Stimulated activated CD8-positive, alpha-beta memory T cell treated with anti-CD3 and anti-CD28 coated beads, Interleukin-12 subunit alpha, Interleukin-12 subunit beta, amount 100 ng/mL, for 4 hours (primary cell): Measurements from ENCODE around the gene SUFU.
"Not testable (repeated sequence)": the region's sequence is repeated elsewhere in the genome, so short reads cannot be mapped to it uniquely, and the experiment has no call there.

ENCODE experiments used
- DNase-seq: peaks from one replicate; pipeline ENCODE4 v3.0.0-alpha.2; 2020; ENCODE audit warnings: low read depth

SUFU gene

DNA sequence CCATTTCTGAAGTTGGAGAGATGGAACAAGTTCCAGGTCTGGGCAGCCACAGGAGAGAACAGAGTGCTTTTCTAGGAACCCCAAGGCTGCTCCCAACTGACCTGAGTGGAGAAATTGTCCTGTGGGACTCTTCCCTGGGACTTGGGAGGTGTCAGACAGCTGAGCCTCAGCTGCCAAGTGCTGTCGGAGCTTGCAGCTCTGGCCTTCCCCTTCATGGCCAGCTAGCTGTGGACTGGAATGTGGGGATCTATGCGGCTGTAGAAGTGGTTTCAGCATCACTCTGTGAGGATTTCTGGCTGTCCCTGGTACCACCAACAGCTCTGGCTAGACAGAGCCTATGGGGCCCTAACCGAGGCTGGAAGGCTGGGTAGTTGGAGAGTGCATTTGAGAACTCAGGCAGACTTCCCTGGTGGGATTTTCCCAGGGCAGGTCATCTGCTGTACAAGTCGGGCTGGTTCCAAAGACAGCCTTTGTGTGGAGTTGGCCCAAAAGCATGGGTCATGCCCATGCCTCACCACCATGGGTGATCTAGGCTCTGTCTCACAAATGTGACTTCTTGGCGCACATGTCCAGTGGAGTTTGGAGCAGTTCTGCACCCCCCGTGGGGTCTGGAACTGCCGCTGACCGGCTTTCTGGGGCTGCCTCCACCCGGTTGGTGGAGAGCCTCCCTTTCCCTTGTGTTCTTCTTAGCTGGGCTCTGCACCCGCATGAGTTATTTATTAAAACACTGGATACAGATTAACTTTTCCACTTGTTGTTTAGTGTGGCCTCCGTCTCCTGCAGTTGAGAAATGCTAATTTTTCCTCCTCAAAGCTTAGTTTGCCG lies 10.9 kb downstream of the SUFU start:
- DNase-seq, result no peak

DNA sequence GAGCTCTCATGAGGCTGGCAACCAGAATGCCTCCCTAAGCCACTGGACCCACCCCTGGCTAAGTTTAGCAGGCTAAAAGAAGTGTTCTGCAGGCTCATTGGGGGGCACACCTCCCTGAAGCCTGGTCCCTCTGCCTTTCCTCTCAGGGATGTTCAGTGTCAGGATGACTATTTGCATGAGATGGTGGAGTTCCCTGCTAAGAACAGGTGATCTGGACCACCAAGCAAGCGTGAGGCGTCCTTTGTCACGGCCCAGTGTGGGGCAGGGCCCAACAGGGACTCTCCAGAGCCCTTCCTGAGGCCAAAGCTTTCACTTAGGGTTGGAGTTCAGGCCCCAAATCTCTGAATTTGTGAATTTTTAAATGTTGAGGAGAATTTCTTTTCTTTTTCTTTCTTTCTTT lies 12.0 kb downstream of the SUFU start:
- no peak for DNase-seq

DNA sequence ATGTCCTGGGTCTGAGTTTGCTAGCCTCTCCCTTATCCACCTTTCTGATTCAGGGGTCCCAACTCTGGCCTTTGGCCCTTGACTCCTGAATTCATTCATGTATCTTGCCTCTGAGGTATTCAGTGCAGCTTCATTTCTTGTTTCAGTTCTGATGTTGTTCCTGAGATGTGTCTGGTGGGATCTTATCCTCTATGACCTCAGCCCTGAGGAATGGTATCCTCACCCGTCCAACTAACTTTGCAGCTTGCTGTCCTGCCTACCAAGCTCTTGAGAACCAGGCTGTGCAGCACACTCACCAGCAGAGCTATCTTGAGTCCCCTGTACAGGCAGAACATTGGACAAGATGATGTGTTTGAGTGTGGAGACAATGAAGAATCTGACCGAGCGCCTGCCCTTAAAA lies 13.8 kb downstream of the SUFU start:
- no peak for DNase-seq

DNA sequence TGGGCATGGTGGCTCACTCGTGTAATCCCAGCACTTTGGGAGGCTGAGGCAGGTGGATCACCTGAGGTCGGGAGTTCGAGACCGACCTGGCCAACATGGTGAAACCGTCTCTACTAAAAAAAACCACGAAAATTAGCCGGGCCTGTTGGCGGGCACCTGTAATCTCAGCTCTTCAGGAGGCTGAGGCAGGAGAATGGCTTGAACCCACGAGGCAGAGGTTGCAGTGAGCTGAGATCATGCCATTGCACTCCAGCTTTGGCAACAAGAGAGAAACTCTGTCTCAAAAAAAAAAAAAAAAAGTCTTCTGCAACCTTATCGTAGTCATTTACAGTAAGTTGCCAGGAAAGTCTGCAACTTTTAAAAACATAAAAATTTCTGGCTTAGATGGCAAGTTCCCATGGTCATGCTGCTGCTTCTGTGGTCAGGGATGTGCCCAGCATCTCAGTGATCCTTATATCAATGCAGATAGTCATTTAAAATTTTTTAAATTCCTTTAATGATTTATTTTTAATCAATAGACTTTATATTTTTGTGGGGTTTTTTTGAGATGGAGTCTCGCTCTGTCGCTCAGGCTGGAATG lies 15.6 kb downstream of the SUFU start:
- DNase-seq, result no peak

DNA sequence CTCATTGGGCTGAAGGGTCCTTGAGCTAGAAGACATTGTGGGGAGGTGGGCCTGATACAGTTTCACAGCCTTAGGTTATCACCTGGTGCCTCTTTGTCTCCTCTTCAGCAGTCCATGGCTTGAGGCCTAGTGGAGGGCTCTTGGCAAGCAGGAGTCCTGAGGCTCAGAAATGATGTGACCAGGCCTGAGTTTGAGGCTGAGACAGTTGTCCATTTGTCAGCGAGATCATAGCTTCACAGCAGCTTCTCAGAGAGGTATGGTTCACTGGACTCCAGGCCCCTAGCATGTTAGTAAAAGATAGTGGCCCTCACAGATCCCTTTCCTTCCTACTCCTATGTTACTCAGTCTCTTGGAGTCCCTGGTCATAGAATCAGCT lies 19.1 kb downstream of the SUFU start:
- no peak for DNase-seq

DNA sequence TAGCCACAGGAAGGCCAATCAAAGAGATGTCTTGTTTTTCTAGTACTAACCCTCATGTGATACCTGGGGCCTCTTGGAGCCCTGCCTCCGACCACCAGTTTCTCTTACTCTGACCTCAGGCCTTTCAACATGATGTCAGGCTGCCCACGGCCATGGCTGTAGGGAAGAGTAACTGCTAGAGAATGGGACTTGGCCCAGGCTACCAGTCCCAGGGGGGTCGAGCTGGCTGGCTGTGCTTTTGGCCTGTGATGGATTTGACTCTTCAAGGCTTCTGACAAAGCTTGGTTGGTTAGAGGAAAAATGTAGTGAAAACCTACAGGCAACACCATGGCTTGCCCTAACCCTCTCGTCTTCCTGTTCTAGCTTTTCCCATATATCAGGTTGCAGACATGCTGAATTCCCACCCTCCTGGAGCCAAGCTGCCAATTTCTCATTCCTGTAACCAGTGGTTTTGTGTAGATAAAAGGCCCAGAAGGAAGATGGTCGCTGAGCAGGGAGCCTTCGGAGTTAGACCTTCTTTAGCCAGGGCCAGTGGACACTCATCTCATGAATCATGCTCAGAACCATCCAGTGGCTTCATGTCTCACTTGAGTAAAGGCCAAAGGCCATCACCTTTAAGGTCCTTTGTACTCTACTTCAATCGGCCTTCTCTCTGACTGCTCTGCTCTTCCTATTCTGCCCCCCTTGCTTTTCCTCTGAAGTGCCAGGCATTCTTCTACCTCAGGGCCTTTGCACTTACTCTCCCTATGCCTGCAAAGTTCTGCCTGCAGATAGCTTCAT lies 19.7 kb downstream of the SUFU start:
- DNase-seq, result no peak

DNA sequence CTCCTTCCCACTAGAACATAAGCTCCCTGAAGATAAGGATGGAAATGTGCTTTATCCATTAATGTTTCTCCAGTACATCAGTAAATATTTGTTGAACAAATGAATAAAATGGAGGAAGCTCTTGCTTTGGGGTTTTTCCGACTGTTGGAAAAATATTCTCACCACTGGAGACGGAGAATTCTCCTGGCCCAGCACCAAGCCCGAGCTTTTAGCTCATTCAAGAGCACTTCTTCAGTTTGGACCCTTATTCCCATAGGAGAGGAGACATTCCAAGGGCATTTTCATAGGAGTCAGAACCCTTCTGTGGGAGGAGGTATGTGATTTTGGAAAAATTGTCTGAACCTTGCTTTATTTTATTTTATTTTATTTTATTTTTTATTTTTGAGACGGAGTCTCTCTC lies 21.0 kb downstream of the SUFU start:
- no peak for DNase-seq

DNA sequence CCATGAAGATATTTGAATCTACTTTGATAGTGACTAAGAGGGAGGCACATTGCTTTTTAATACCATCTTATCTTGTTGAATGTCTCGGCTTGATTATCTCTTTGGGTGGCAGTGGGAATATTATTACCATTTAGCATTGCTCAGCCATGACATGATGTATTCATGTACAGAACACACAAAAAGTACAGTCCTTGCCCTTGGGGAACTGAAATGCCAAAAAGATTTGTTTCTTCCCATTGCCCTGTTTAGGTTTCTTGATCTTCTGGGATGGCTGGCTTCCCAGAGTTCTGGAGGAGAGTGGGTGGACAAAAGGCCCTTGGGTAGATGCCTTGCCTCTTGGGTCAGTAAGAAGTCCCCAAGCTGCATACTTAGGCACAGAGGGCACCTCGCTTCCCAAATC lies 23.8 kb downstream of the SUFU start:
- no peak for DNase-seq

DNA sequence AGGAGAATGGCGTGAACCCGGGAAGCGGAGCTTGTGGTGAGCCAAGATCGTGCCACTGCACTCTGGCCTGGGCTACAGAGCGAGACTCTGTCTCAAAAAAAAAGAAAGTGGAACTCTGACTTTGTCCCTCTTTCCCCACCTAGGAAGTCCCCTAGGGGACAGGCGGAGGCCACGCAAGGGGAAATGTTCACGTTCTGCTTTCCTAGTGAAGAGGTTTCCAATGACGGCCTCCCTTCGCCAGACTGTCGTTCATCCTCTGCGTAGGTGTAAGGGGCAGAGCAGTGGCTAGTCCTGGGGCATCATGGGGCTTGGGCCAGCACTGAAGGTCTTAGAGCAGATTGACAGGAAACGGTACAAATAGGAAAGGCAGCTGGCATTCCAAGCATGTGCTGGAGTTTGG lies 30.6 kb downstream of the SUFU start:
- no peak for DNase-seq

DNA sequence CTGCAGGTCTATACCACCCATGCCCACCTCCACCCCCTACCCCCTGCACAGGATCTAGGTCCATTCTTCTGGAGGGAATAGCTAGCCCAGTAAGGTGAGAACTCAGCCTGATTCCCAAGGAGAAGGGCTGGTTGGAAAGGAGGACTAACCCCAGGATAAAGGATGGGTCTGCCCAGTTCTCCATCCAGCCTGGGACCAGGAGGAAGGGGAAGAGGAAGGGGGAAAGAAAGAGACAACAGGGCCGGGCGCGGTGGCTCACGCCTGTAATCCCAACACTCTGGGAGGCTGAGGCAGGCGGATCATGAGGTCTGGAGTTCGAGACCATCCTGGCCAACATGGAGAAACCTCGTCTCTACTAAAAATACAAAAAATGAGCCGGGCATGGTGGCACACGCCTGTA lies 31.2 kb downstream of the SUFU start:
- DNase-seq, result not testable (repeated sequence)

DNA sequence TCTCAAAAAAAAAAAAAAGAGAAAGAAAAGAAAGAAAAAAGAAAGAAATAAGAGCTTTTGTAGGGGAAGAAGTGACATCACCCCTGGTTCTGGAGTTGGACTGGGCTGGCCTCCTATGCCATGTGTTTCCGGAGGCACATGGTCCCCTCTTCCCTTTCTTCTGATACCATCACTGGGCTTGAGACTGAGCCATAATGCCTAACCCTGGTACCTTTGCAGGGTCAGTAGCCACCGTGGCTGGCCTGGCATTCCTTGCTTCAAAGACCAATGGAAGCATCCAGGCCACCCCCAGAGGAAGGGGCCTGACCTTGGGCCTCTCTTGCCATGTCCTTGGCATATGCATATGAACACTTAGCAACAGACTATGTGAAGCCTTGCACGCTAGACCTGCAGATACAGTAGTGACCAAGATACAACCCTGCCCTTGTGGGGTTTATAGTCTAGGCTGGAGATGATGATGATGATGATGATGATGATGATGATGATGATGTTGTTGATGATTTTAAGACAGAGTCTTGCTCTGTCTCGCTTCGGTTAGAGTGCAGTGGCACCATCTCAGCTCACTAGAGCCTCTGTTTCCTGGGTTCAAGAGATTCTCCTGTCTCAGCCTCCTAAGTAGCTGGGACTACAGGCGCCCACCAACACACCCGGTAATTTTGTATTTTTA lies 31.8 kb downstream of the SUFU start:
- DNase-seq, result no peak

DNA sequence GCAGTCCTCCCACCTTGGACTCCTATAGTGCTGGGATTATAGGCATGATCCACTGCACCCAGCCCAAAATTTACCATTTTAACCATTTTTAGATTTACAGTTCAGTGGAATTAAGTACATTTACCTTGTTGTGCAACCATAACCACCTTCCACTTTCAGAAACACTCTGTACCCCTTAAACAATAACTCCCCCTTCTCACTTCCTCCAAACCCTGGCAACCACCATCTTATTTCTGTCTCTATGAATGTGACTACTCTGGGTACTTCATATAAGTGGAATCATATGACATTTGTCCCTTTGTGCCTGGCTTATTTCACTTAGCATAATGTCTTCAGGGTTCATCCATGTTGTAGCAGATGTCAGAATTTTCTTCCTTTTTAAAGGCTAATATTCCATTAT lies 33.6 kb downstream of the SUFU start:
- no peak for DNase-seq

DNA sequence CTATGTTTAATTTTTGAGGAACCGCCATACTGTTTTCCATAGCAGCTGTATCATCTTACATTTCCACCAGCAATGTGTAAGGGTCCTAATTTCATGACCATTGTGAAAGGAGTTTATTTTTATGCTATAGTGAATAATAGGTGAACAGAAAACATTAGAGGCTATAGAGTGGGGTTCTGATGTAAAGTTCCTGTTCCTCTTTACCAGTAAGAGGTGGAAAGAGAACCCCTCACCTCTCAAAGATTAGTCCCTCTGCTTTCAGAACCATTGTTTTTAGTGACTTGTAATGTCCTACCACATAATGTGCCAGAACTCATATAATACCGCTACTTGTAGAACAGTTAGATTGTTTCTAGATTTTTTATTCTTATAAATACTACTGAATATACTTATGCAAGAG lies 34.2 kb downstream of the SUFU start:
- DNase-seq, result no peak

DNA sequence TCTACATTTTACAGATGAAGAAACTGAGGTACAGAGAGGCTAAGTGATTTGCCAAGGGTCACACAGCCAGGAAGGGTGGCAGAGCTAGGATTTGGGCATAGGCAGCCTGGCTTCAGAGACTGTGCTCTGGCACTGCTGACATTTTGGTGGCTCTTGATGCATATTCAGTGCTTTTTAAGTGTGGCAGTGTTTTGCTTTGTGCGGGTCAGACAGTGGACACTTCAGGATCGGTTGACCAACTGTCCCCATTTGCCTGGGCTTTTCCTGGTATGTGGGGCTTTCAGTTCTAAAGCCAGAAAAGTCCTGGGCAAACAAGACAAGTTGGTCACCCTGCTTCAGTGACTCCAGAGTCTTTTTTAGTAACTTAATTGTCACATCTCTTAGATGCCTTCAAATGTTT lies 35.0 kb downstream of the SUFU start:
- no peak for DNase-seq

DNA sequence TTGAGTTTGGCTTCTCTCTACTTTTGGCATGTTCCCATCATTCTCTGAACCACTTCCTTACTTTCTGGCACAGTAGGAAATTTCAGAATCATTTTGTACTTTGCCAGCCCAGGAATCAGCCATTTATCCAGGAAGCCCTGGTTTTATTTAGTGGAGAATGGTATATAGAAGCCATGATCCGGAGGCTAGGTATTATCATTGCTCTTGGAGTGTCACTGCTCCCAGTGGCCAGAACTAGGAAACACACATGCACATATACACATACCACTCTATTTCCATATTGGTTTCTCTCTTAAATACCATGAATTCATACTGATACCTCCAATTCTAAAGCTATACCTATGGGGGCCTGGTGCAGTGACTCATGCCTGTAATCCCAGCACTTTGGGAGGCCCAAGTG lies 36.3 kb downstream of the SUFU start:
- no peak for DNase-seq

DNA sequence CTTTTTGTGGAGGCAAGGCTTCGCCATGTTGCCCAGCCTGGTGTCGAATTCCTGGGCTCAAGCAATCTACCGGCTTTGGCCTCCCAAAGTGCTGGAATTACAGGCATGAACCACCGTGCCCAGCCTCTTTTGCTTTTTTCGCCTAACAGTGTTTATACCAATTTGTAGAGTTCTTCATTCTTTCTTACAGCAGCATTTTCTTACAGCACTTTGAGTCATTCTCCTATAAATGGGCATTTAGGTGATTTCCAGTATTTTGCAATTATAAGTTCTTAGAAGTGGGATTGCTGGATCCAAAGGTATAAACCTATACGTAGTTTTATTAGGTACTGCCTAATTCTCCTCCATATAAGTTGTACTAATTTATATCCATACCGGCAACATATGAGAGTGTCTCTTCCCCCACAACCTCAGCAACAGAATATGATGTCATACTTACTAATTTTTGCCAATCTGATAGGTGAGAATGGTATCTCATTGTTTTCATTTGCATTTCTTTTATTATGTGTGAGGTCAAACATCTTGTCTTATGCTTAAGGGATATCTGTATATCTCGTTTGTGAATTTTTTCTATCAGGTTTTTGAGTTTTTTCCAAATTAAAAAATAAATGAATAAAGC lies 39.1 kb downstream of the SUFU start:
- DNase-seq, result no peak

DNA sequence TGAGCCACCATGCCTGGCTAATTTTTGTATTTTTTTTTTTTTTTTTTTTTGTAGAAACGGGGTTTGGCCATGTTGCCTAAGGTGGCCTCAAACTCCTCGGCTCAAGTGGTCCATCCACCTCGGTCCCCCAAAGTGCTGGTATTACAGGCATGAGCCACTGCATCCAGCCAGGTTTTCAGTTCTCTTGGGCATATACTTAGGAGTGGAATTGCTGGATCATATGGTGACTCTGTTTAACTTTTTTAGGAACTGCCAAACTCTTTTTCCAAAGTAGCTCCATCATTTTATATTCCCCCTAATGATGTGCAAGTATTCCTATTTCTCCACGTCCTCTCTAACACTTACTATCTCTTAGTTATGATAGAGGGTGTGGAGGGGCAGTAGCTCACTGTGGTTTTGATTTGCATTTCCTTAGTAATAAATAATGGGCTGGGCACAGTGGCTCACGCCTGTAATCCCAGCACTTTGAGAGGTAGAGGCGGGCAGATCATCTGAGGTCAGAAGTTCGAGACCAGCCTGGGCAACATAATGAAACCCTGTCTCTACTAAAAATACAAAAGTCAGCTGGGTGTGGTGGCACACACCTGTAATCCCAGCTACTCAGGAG lies 41.6 kb downstream of the SUFU start:
- DNase-seq, result no peak

DNA sequence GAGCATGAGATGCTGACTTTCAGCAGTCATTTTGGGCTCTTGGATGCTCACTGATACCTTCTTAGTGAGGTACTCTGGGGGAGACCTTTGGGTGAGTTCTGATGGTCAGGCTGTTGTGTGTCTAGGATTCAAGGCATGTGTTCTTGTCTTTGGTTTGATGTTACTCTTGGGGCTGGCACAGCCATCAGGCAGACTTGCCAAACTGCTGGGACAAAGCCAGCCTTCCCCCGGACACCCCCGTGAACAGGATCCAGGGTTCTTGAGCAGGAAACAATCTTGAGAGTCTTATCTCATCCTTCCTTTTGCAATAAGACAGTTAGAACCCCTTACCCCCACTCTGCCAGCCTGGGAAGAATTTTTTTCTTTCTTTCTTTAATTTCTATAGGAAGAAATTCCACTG lies 42.2 kb downstream of the SUFU start:
- DNase-seq, result no peak

DNA sequence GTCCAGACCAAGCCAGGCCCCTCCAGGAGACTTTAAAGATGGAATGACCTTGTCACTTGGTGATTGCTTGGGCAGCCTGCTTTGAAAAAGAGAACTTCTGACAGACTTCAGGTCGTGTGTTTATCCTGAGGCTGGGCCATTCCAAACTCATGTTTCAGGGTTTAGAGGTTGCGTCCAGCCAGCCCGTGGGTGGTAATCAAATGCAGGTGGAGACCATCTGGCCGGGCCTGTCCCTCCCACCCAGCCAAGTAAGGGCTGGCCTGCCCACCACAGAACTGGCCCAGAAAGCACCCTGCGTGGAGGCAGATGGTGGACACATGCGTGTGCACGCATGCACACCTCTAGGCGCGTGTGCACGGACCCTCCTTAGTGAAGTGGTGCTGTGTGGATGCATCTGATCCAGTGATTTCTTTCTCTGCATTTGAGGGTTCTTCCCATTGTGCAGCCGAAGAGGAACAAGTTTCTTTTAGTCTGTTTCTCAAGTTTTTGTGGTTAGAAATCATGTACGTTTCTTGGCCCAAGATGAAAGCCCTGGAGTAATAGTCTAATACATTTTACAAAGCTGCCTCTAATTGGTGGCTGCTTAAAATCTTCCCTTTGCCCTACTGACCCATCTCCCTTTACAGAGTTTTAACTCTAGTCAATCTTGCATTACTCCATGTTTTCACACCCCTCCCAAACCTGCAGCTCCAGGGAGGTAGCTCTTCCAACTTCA lies 43.0 kb downstream of the SUFU start:
- DNase-seq, result no peak

DNA sequence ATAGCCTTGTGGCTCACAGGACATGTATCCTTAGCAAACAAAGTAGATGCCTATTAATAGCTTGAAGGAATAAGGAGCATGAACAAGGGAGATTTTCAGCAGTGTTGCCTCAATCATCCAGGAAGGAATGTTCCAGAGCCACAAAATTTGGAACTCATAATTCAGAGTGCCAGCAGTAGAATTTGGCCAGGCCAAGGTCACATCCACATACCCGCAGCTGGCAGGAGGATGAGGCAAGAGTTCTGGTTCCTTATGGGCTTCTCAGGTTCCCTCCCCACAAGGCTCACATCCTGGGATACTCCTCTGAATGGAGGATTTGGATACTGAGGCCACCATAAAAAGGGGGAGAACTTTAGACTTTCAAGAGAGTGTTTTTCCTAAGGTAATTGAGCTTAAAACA lies 45.8 kb downstream of the SUFU start:
- no peak for DNase-seq

DNA sequence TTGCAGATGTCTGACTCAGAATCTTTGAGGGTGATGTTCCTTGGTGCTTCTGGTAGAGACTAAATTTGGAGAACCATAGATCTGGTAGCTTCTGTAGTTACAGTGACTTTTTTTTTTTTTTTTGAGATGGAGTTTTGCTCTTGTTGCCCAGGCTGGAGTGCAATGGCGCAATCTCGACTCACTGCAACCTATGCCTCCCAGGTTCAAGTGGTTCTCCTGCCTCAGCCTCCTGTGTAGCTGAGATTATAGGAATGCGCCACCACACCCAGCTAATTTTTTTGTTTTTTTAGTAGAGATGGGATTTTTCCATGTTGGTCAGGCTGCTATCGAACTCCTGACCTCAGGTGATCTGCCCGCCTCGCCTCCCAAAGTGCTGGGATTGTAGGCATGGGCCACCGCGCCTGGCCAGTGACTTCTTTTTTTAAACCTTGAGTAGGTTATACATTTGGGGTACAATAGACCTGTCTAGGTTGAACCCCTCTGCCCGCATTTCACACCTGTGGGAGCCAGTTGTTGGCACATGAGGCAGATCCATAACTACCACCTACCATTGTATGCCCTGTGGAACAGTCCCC lies 47.0 kb downstream of the SUFU start:
- no peak for DNase-seq
